H9 (cell line): ENCODE results near the gene DHRS1. TPM values are rescaled to one million over a fixed set of nuclear protein-coding genes. Genes with fewer than 3 reads are reported as not detected.
A peak's percentile ranks its signal among the peaks of the same experiment; 100 is the strongest.

Source experiments
- DNase-seq: peaks from one replicate; pipeline ENCODE4 v3.0.0-alpha.2; 2017
- H2AFZ ChIP-seq: one replicate; pipeline ENCODE4 v1.6.1; 2013; ENCODE audit warnings: mild to moderate bottlenecking, low read length, control low read depth, moderate library complexity
- H2AK5ac ChIP-seq: 2 replicates; pipeline ENCODE4 v1.6.1; 2013; ENCODE audit warnings: low read length, control low read depth, mixed read lengths; ENCODE audit not compliant: insufficient read length
- H2BK120ac ChIP-seq: one replicate; pipeline ENCODE4 v1.6.1; 2013; ENCODE audit warnings: low read depth, mild to moderate bottlenecking, low read length, control low read depth, inconsistent platforms; ENCODE audit not compliant: poor library complexity, severe bottlenecking
- H2BK12ac ChIP-seq: 2 replicates; pipeline ENCODE4 v1.6.1; 2013; ENCODE audit warnings: low read length, control low read depth, mixed read lengths, low read depth; ENCODE audit not compliant: insufficient read length
- H2BK15ac ChIP-seq: 2 replicates; pipeline ENCODE4 v1.6.1; 2013; ENCODE audit warnings: low read depth, low read length, control low read depth
- H2BK20ac ChIP-seq: one replicate; pipeline ENCODE4 v1.6.1; 2013; ENCODE audit warnings: low read depth, mild to moderate bottlenecking, low read length, control low read depth, inconsistent platforms; ENCODE audit not compliant: poor library complexity, severe bottlenecking
- H2BK5ac ChIP-seq: 2 replicates; pipeline ENCODE4 v1.6.1; 2013; ENCODE audit warnings: low read length, control low read depth, mixed read lengths; ENCODE audit not compliant: insufficient read length
- H3K14ac ChIP-seq: 2 replicates; pipeline ENCODE4 v1.6.1; 2013; ENCODE audit warnings: low read length, control low read depth; ENCODE audit not compliant: insufficient read depth
- H3K18ac ChIP-seq: 2 replicates; pipeline ENCODE4 v1.6.1; 2013; ENCODE audit warnings: low read depth, mild to moderate bottlenecking, mixed read lengths, low read length, control low read depth; ENCODE audit not compliant: insufficient read length
- H3K23ac ChIP-seq: 2 replicates; pipeline ENCODE4 v1.6.1; 2013; ENCODE audit warnings: low read length, control low read depth, mixed read lengths, low read depth; ENCODE audit not compliant: insufficient read length
- H3K23me2 ChIP-seq: 2 replicates; pipeline ENCODE4 v1.6.1; 2013; ENCODE audit warnings: low read depth, mild to moderate bottlenecking, mixed read lengths, low read length, control low read depth; ENCODE audit not compliant: insufficient read length, poor library complexity, severe bottlenecking
- H3K27ac ChIP-seq: 2 replicates; pipeline ENCODE4 v1.5.1; 2013; ENCODE audit warnings: low read length, control low read depth, mixed read lengths, low read depth; ENCODE audit not compliant: insufficient read length
- H3K27me3 ChIP-seq: 2 replicates; pipeline ENCODE4 v1.6.1; 2013; ENCODE audit warnings: low read length, control low read depth, inconsistent platforms; ENCODE audit not compliant: insufficient read depth
- H3K4ac ChIP-seq: 2 replicates; pipeline ENCODE4 v1.6.1; 2013; ENCODE audit warnings: low read depth, mild to moderate bottlenecking, control low read depth, inconsistent platforms, low read length, moderate library complexity
- H3K4me1 ChIP-seq: 2 replicates; pipeline ENCODE4 v1.6.1; 2013; ENCODE audit warnings: low read length, control low read depth, inconsistent platforms; ENCODE audit not compliant: insufficient read depth
- H3K4me2 ChIP-seq: 2 replicates; pipeline ENCODE4 v1.6.1; 2013; ENCODE audit warnings: low read length, control low read depth, mixed read lengths; ENCODE audit not compliant: insufficient read length, insufficient read depth
- H3K56ac ChIP-seq: 2 replicates; pipeline ENCODE4 v1.6.1; 2013; ENCODE audit warnings: low read depth, mild to moderate bottlenecking, mixed read lengths, low read length, control low read depth; ENCODE audit not compliant: insufficient read length
- H3K79me1 ChIP-seq: 2 replicates; pipeline ENCODE4 v1.6.1; 2013; ENCODE audit warnings: low read depth, mild to moderate bottlenecking, moderate library complexity, low read length, control low read depth, inconsistent platforms; ENCODE audit not compliant: insufficient read depth, poor library complexity, severe bottlenecking
- H3K79me2 ChIP-seq: 2 replicates; pipeline ENCODE4 v1.6.1; 2013; ENCODE audit warnings: low read length, control low read depth, inconsistent platforms; ENCODE audit not compliant: insufficient read depth
- H3K9ac ChIP-seq: 2 replicates; pipeline ENCODE4 v1.6.1; 2013; ENCODE audit warnings: low read length, control low read depth, mixed read lengths; ENCODE audit not compliant: insufficient read length; ENCODE audit errors: extremely low read depth
- H3K9me3 ChIP-seq: one replicate; pipeline ENCODE4 v1.6.1; 2013; ENCODE audit warnings: low read depth, low read length, inconsistent platforms; ENCODE audit not compliant: control insufficient read depth
- H3T11ph ChIP-seq: one replicate; pipeline ENCODE4 v1.6.1; 2013; ENCODE audit warnings: mild to moderate bottlenecking, low read length, control low read depth, inconsistent platforms
- H4K20me1 ChIP-seq: one replicate; pipeline ENCODE4 v1.6.1; 2013; ENCODE audit not compliant: control insufficient read depth, insufficient read length, insufficient read depth
- H4K5ac ChIP-seq: 2 replicates; pipeline ENCODE4 v1.6.1; 2013; ENCODE audit warnings: low read depth, mild to moderate bottlenecking, mixed read lengths, low read length, control low read depth; ENCODE audit not compliant: insufficient read length
- H4K8ac ChIP-seq: replicated peaks from 2 replicates; pipeline ENCODE4 v1.6.1; 2013; ENCODE audit warnings: low read length, control low read depth, mixed read lengths, low read depth; ENCODE audit not compliant: insufficient read length
- H4K91ac ChIP-seq: 2 replicates; pipeline ENCODE4 v1.6.1; 2013; ENCODE audit warnings: low read depth, mild to moderate bottlenecking, moderate library complexity, mixed read lengths, low read length, control low read depth; ENCODE audit not compliant: insufficient read length
- H3K27ac Mint-ChIP-seq, 3 experiments: 2 replicates in 2 of 3; 3 replicates in 1 of 3; pipeline ENCODE4 v1.8.0; 2020 to 2021; ENCODE audit warnings: mixed read lengths in 3 of 3, mild to moderate bottlenecking in 1 of 3, moderate library complexity in 1 of 3
- H3K27me3 Mint-ChIP-seq: 2 replicates; pipeline ENCODE4 v1.8.0; 2021; ENCODE audit warnings: low read depth, mild to moderate bottlenecking, moderate library complexity, mixed read lengths
- H3K36me3 Mint-ChIP-seq, 3 experiments: 2 replicates in 2 of 3; 3 replicates in 1 of 3; pipeline ENCODE4 v1.8.0; 2020 to 2021; ENCODE audit warnings: low read depth in 3 of 3, mixed read lengths in 3 of 3; ENCODE audit not compliant: insufficient read depth in 1 of 3
- H3K4me1 Mint-ChIP-seq, 2 experiments: 2 replicates each; pipeline ENCODE4 v1.8.0; 2020; ENCODE audit warnings: mixed read lengths in 2 of 2
- H3K4me3 Mint-ChIP-seq, 2 experiments: 2 replicates in 1 of 2; 3 replicates in 1 of 2; pipeline ENCODE4 v1.8.0; 2020 to 2021; ENCODE audit warnings: mild to moderate bottlenecking in 2 of 2, mixed read lengths in 2 of 2, moderate library complexity in 1 of 2
- H3K9me3 Mint-ChIP-seq, 2 experiments: 2 replicates in 1 of 2; 3 replicates in 1 of 2; pipeline ENCODE4 v1.8.0; 2020; ENCODE audit warnings: mild to moderate bottlenecking in 2 of 2, mixed read lengths in 2 of 2, moderate library complexity in 1 of 2
- CTCF ChIP-seq: fragments of 200-600 bp; sonication (generic); conservative IDR thresholded peaks from 3 replicates; pipeline ENCODE4 v1.8.0; 2021; ENCODE audit warnings: antibody characterized with exemption, mild to moderate bottlenecking
- WGBS: extraction: QIAGEN DNeasy Blood & Tissue Kit; methylation state at CpG from one replicate; pipeline ENCODE4 v1.1.7; 2013; ENCODE audit warnings: missing lambda C conversion rate, low lambda C conversion rate, mixed read lengths; ENCODE audit not compliant: insufficient read length; ENCODE audit errors: extremely low coverage; 5-methylcytosine and 5-hydroxymethylcytosine counted together
- total RNA-seq: library from RNA; stranded (reverse); gene quantifications from 2 replicates; pipeline ENCODE4 v1.2.1, GENCODE V29; 2021

Gene DHRS1
- total RNA-seq, 1 experiment from 2014 or later, result 19.1 TPM

- Histone ChIP-seq H3K18ac (no peak overlapping the region), H2AFZ (no peak overlapping the region), H2BK20ac (no peak overlapping the region), H3K9me3 (no peaks in the 10 kb centered on the region), H2BK12ac (no peak overlapping the region), H2BK5ac (no peak overlapping the region), H4K20me1 (no peaks in the 10 kb centered on the region), H3K79me1 (no peaks in the 10 kb centered on the region), H3K14ac (no peak overlapping the region), H4K8ac (no peak overlapping the region), H4K91ac (no peak overlapping the region), H3K23me2 (no peaks in the 10 kb centered on the region), H3K4ac (no peak overlapping the region), H2BK120ac (no peak overlapping the region), H3K4me2 (no peak overlapping the region), H3K27me3 (no peaks in the 10 kb centered on the region), H3K9ac (no peak overlapping the region), H2AK5ac (no peak overlapping the region), H3K4me1 (no peaks in the 10 kb centered on the region), H3K27ac (no peak overlapping the region), H3K23ac (no peak overlapping the region), H2BK15ac (no peak overlapping the region), H3K56ac (no peak overlapping the region), H4K5ac (no peak overlapping the region), H3T11ph (no peak overlapping the region), H3K79me2 (no peaks in the 10 kb centered on the region)
- peak; percentile 15 for DNase-seq
- Mint-ChIP-seq H3K27ac (0 out of 7 replicates have a peak overlapping the region, but pooled peaks of 2 of the 3 experiments have one; percentile 21 to 57), H3K4me1 (no peaks in the 10 kb centered on the region; a peak in 1 of 4 replicates), H3K9me3 (no peaks in the 10 kb centered on the region), H3K4me3 (no peak overlapping the region), H3K27me3 (no peaks in the 10 kb centered on the region; the same call in 1 of the 2 replicates), H3K36me3 (no peaks in the 10 kb centered on the region)
- no peak for TF ChIP-seq CTCF
- no CpG with 5 or more reads among the region's 12 CpGs for WGBS
These were observed 43.5 kb downstream of the DHRS1 start for GRCh38 chr14:24255931-24256711.
